DMS53 (cell line): ENCODE data around the gene RIPOR1.

Experiments
- DNase-seq: peaks from one replicate; lab custom pipeline; 2025; lab: John Stamatoyannopoulos, UW

Gene RIPOR1

DNA sequence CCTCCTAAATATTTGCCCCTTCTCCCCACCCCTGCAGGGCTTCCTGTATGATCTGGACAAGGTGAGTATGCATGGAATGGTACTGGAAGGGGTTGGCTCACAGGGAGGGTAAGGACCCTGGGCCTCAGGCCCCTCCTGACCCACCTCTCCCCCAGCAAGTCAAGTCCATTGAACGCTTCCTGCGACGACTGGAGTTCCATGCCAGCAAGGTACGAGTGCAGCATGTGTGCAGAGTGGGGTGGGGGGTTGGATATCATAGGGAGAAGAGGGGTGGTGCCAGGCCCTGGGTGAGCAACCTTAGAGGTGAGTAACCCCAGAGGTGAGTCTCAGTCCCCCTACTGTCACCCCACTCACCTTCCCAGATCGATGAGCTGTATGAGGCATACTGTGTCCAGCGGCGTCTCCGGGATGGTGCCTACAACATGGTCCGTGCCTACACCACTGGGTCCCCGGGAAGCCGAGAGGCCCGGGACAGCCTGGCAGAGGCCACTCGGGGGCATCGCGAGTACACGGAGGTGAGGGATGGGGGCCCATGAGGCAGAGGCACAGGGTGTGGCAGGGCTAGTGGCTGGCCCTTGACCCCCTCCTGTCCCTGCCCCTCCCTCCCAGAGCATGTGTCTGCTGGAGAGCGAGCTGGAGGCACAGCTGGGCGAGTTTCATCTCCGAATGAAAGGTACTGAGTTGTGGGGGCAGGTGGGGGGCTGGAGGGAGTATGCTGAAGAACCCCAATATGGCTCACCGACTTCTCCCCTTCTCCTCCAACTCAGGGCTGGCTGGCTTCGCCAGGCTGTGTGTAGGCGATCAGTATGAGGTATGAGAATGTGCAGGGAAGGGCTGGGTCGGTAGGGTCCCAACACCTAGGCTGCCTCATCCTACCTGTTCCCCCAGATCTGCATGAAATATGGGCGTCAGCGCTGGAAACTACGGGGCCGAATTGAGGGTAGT, 11.3 kb downstream of the RIPOR1 start:
- DNase-seq = no peak

DNA sequence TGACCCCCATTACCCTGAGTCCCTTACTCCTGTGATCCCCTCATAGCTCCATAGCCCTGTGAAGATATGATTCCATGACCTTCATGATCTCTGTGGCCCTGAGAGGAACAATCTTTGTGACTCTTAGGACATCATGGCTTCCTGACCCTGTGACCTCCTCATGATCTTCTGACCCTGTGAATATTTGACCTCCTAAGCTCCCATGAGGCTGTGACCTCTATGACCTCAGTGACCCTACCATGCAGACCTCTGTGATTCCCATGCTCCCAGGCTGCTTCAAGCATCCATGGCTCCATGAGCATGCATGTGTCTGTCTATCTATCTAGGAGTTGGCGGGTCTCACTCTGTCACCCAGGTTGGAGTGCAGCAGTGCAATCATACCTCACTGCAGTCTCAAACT, 12.1 kb downstream of the RIPOR1 start:
- no peak for DNase-seq

DNA sequence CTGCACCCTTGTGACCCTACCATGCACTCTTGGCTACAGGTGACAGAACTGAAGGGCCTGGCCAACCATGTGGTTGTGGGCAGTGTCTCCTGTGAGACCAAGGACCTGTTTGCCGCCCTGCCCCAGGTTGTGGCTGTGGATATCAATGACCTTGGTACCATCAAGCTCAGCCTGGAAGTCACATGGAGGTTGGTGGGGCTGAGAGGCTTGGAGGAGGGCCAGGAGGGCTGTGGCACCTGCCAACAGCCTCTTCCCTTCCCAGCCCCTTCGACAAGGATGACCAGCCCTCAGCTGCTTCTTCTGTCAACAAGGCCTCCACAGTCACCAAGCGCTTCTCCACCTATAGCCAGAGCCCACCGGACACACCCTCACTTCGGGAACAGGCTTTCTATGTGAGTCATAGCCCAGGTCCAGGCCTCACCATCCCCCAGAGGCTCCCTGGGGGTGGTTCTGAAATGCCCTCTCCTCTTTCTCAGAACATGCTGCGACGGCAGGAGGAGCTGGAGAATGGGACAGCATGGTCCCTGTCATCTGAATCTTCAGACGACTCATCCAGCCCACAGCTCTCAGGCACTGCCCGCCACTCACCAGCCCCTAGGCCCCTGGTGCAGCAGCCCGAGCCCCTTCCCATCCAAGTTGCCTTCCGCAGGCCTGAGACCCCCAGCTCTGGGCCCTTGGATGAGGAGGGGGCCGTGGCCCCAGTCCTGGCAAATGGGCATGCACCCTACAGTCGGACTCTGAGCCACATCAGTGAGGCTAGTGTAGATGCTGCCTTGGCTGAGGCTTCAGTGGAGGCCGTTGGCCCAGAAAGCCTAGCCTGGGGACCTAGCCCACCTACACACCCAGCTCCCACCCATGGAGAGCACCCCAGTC, 13.0 kb downstream of the RIPOR1 start:
- DNase-seq = peak; percentile 62

- DNase-seq = peak; percentile 52
These were observed 13.8 kb downstream of the RIPOR1 start for GRCh38 chr16:67542464-67542863.

DNA sequence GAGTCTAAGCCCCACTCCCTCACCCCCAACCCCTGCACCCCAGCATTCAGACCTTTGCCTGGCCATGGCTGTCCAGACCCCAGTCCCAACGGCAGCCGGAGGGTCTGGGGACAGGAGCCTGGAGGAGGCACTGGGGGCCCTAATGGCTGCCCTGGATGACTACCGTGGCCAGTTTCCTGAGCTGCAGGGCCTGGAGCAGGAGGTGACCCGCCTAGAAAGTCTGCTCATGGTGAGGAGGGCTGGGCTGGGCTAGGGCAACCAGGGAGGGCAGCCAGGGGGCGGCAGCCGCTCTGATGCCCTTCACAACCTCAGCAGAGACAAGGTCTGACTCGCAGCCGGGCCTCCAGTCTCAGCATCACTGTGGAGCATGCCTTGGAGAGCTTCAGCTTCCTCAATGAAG, 14.4 kb downstream of the RIPOR1 start:
- no peak for DNase-seq

DNA sequence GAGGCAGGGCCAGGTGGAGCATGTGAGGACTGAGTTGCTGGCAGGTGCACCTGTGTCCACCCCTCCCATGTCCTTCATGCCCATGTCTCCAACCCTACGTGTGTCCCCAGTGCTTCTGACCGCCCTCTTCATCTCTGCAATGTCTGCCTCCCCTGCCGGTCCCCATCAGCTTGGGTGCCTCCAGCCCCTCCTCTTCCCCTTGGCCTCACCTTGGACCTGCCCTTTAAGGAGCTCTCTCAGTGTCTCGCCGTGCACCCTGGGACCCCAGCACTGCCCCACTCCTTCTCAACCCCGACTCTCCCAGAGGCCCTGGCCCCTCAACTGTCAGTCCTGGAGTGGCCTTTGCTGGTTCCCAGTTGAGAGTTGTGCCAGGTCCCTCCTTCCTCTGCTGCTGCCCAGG, 15.0 kb downstream of the RIPOR1 start:
- no peak for DNase-seq

DNA sequence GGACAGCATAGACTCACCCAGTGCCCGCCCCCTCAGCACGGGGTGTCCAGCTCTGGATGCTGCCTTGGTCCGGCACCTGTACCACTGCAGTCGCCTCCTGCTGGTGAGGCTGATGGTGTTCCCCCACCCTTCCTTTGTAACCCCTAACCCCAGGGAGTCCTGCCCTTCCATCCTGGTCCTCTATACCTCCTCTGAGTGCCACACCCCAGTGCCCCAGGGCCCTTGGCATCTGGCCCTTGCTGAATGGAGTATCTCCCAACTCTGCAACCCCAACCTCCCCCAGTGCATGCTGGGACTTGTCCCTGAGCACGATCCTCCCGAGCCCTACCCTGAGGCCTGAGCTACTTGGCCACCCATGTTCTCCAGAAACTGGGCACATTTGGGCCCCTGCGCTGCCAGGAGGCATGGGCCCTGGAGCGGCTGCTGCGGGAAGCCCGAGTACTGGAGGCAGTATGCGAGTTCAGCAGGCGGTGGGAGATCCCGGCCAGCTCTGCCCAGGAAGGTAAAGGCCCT, 15.8 kb downstream of the RIPOR1 start:
- no peak for DNase-seq

DNA sequence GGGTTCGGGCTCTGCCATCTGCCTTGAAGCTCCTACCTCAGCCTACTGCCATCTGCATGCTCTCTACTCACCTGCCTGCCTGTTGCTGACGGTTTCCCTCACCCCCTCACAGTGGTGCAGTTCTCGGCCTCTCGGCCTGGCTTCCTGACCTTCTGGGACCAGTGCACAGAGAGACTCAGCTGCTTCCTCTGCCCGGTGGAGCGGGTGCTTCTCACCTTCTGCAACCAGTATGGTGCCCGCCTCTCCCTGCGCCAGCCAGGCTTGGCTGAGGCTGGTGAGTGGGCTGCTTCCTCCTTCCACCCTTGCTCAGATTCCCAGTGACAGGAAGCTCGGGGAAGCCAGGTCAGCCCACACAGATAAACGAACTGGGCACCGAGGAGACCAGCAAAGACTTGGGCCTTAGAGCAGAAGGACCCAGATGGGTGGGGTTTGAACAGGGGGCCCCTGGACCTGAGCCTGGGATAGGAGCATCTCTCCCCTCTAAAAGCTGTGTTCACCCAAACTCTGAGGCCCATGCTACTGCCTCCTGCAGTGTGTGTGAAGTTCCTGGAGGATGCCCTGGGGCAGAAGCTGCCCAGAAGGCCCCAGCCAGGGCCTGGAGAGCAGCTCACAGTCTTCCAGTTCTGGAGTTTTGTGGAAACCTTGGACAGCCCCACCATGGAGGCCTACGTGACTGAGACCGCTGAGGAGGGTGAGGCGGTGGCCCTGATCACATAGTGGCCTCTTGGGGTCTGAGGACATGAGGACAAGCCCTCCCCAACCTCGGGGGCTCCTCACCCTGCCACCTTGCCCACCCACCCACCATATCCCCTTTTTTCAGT, 16.4 kb downstream of the RIPOR1 start:
- DNase-seq = no peak

GRCh38 chr16:67545665-67546024, 17.0 kb downstream of the RIPOR1 start:
- no peak for DNase-seq

DNA sequence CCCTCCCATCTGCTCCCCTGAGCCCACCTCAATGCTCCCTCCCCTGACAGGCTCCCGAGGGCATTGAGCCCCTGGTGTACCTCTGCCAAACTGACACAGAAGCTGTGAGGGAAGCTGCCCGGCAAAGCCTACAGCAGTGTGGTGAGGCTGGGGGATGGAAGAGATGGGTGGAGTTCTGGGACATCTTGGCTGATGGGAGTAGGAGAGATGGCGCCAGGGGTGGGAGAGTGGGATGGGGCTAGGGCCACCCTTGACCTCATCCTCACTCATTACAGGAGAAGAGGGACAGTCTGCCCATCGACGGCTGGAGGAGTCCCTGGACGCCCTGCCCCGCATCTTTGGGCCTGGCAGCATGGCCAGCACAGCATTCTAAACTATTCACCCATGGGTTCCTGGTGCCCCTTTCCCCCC, 17.5 kb downstream of the RIPOR1 start:
- no peak for DNase-seq

DNA sequence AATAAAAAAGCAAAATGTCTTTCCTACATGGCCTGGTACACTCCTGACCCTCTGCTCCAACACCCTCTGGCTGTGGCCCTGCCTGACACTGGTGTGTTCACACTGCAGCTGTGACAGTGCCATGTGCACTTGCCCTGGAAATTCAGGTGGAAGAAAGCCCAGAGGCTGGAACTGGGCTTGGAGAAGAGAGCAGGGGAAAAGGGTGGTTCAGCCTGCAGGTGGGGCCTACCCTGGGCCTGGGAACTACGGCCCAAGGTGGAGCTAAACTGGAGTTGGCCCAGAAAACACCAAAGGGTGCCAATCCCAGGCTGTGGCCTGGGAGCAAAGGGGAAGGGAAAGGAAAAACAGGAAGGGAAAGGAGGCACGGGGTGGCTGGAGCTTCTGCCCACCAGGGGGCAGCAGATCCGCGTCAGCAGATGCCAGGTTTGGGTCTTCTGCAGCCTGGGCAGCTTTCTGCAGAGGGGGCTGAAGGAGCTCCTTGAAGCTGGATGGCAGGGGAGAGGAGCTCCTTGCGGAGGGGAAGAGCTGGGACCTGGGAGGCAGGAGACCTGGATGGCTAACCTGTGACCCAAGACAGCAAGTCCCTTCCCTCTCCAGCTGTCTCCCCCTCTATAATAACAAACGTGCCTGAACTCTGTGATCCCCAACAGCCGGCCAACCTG, 18.3 kb downstream of the RIPOR1 start:
- DNase-seq = peak; percentile 77

DNA sequence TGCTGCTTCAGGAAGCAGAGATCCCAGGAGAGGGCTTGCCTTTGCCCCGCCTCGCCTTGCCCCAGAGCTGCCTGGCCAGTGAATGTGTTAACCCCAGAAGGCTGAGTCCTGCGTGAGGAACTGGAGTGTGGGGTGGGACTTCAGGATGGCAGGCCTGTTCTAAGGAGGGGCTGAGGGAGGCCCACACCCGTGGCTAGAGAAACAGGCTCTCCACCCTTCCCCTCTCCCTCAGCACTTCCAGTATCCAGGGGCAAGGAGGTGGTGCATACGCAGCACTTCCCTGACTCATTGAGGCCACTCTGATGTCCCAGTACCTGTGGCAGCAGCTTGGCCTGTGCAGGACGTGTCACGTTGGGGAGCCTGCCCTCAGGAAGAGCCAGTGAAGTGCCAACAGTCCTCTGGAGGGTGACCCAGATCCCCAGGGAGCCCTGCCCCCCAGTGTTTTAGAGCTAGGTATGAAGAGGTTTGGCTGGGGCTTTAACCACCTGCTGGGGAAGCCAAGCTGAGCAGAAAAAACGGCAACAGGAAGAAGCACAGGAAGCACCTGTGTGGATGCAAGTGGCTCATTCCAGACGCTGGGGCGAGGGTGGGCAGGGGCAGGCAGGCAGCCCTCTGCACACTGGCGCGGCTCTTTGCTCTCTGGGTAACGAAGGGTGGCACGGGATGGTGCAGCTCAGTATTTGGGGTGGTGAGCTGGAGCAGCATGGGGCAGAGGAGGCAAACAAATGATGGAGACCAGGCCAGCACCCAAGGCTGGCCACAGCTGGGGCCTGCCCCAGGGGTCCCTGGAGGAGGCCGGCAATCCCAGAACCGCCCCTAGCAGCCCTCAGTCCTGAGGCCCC, 19.0 kb downstream of the RIPOR1 start:
- DNase-seq = no peak

GRCh38 chr16:67548265-67549126, 19.9 kb downstream of the RIPOR1 start:
- no peak for DNase-seq

- no peak for DNase-seq
These were observed 20.6 kb downstream of the RIPOR1 start for GRCh38 chr16:67549240-67549639.

- no peak for DNase-seq
These were observed 21.3 kb downstream of the RIPOR1 start for GRCh38 chr16:67549936-67550335.

- no peak for DNase-seq
These were observed 22.5 kb downstream of the RIPOR1 start for GRCh38 chr16:67551091-67551490.

- no peak for DNase-seq
These were observed 23.3 kb downstream of the RIPOR1 start for GRCh38 chr16:67551972-67552371.

GRCh38 chr16:67552476-67552875, 23.8 kb downstream of the RIPOR1 start:
- no peak for DNase-seq

DNA sequence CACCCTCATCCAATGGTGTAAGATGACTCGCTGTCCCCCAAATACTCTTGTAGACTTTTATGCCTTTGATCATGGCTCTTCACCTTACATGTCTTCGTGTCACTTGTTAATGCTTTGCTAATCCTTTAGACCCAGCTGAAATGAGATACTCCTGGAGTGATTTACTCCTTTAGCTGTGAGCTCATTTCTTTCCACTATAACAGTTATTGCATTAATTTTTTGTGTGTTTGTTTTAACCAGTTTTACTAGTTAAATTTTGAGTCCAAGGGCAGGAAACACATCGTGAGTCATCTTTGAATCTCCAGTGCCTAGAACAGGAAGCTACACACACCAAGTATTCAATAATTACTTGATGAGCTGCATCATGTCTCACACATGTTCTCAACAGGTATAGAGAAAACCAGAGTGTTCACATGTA, 27.2 kb downstream of the RIPOR1 start:
- DNase-seq = peak; percentile 56
